OCI-M2 (cell line): ENCODE results near the gene ZNF414.

Experiments
- DNase-seq: peaks from one replicate; lab custom pipeline; 2025; ENCODE audit not compliant: unreplicated experiment; lab: John Stamatoyannopoulos, UW

The ZNF414 gene

DNA sequence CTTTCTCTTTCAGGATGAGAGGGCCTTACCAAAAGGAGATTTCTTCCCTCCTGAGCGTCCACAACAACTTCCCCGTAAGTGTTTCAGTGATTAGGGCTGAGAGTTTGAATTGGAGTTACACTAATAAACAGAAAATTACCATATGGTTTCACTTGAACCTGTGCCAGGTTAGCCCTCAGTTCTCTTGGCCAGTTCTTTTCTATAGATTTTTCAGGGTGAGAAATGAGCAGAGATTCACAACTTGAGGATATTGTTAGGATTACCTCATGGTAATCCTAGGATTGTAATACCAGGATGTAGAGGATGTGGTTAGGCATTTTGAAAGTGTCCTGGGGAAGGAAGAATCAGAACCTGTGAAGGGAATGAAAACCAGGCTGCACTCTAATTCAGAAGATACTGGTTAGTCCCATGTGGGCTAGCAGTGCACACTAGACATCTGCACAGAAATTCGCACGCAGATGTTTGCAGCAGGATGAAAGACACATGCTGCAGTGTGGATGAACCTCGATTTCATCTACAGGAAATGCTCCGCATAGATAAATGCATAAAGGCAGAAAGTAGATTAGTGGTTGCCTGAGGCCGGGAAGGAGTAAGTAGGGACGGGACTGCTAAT, 45.1 kb downstream of the ZNF414 start:
- no peak for DNase-seq

DNA sequence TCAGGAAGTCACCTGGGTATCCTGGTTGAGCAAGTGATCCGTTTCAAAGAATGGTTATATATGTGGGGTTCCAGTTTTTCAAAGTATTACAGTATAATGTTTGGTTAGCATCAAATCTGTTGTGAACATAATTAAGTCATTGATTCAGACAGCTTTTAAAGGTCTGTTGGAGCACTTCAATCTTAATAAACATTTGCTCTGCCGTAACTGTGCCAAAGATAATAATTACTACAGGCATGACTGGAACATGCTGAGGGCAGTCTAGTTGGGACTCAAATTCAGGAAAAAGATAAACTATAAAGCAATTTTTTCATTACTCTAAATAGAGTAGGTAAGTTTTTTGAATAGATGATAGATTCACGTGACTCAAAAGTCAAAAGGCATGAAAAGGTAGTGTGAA, 45.8 kb downstream of the ZNF414 start:
- no peak for DNase-seq

DNA sequence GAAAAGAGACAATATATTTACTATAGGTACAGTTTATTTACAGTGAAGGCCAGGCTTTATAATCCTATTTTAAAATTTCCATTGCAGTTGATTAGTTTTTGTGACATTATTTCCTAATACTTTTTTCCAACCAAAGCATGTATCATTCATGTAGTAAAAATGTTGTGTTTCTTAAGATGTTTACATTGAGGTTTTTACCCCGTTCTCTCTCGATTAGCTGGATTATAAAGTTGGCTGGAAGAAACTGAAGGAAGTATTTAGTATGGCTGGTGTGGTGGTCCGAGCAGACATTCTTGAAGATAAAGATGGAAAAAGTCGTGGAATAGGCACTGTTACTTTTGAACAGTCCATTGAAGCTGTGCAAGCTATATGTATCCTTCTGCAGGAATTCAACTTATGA, 47.9 kb downstream of the ZNF414 start:
- no peak for DNase-seq

- DNase-seq = no peak
These were observed 50.6 kb downstream of the ZNF414 start for GRCh38 chr19:8463365-8463764.

GRCh38 chr19:8462571-8462970, 51.4 kb downstream of the ZNF414 start:
- no peak for DNase-seq

- no peak for DNase-seq
These were observed 52.1 kb downstream of the ZNF414 start for GRCh38 chr19:8461891-8462290.

DNA sequence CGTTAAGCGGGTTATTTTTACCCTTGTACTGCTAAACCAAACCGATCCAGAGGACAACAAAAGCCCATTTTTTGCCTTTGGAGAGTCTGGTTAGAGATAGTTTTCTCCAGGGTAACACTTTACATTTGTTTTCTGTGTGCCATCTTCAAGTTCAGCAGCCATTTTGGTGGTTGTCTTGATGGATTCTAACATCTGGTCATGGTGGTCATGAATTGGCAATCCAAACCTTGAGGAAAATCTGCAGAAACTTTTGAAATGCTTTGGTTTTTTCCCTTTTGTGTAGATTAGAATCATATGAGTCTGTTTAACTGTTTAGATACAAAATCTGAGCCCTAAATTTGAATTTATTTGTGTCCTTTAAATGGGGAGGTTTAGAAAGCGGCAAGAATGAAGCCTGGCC, 52.6 kb downstream of the ZNF414 start:
- no peak for DNase-seq

- no peak for DNase-seq
These were observed 53.3 kb downstream of the ZNF414 start for GRCh38 chr19:8460516-8461298.
